ENCODE data around the gene SLC22A3.

DNA sequence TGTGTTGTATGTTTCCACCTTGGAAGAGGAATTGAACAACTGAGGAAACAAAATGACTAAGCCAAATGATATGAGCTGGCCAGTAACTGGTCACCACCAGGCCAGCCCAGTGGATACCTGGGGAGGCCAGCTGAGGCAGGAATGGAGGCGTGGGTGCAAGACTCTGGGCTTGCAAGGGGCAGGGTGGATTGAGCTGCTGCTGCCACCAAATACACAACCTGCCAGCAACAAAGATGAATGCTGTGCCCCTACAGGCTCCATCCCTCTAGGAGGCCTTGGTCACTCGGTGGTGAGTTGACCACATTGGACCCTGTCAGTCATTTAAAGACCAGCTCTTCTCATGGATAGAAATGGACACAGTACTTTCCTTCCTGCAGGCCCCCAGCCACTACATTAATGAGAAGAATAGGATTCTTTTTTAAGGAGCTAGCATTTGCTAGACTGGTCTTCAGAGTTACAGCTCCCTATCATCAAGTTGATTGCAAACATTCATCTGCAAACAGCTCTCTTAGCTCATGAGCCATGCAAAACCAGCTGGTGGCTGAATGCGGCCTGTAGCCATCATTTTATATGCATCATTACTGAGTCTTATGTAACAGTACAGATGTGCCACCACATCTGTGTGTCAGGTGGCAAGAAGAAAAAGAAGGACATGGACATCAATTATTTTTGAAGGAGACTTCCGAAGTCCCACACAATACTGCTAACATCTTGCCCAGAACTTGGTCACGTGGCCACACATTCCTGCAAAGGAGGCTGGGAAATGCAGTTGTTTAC lies 26.3 kb upstream of the SLC22A3 start:
- TF ChIP-seq POLR2A (IDR thresholded peaks at IDR 0.05) (no peak), EP300 (IDR thresholded peaks at IDR 0.05) (no peak)
- TF ChIP-seq, protein P1, sequence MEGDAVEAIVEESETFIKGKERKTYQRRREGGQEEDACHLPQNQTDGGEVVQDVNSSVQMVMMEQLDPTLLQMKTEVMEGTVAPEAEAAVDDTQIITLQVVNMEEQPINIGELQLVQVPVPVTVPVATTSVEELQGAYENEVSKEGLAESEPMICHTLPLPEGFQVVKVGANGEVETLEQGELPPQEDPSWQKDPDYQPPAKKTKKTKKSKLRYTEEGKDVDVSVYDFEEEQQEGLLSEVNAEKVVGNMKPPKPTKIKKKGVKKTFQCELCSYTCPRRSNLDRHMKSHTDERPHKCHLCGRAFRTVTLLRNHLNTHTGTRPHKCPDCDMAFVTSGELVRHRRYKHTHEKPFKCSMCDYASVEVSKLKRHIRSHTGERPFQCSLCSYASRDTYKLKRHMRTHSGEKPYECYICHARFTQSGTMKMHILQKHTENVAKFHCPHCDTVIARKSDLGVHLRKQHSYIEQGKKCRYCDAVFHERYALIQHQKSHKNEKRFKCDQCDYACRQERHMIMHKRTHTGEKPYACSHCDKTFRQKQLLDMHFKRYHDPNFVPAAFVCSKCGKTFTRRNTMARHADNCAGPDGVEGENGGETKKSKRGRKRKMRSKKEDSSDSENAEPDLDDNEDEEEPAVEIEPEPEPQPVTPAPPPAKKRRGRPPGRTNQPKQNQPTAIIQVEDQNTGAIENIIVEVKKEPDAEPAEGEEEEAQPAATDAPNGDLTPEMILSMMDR (IDR thresholded peaks at IDR 0.05): no peak

Data from stomach (tissue), 4 donors.